ENCODE measurements around the gene SKAP1. TPM values are rescaled to one million over a fixed set of nuclear protein-coding genes. Genes with fewer than 3 reads are reported as not detected.

Gene SKAP1
- total RNA-seq, 6 experiments from 2014 or later, result 4.5 to 51.0 (median 17.5) TPM

- WGBS (ENCODE audit: insufficient coverage, low coverage, low lambda C conversion rate, missing lambda C conversion rate), result 87% methylated on average over 2 of the region's 2 CpGs
- no peaks in the 10 kb centered on the region for H3K4me1 ChIP-seq
- no peak for ATAC-seq
- TF ChIP-seq CTCF (IDR thresholded peaks at IDR 0.05), result no peak
- no peak for TF ChIP-seq POLR2A (IDR thresholded peaks at IDR 0.05)
- intact Hi-C loops (cut with DNase I), result no loop called here
- no peak overlapping the region for H3K4me3 ChIP-seq
- no peaks in the 10 kb centered on the region for H3K36me3 ChIP-seq
- no peaks in the 10 kb centered on the region for H3K27me3 ChIP-seq
- H3K9me3 ChIP-seq, result no peaks in the 10 kb centered on the region
- DNase-seq, result no peak
- H3K27ac ChIP-seq, result no peak overlapping the region
Measured at GRCh38 chr17:48283411-48283810, 146.6 kb downstream of the SKAP1 start.

GRCh38 chr17:48282303-48282702, 147.7 kb downstream of the SKAP1 start:
- no peak for TF ChIP-seq POLR2A (IDR thresholded peaks at IDR 0.05)
- no peak for TF ChIP-seq CTCF (IDR thresholded peaks at IDR 0.05)
- 79% methylated on average over 2 of the region's 2 CpGs for WGBS (ENCODE audit: insufficient coverage, low coverage, low lambda C conversion rate, missing lambda C conversion rate)
- intact Hi-C loops (cut with DNase I), result no loop called here
- Histone ChIP-seq H3K4me1 (no peaks in the 10 kb centered on the region), H3K9me3 (no peaks in the 10 kb centered on the region), H3K36me3 (no peaks in the 10 kb centered on the region), H3K4me3 (no peak overlapping the region), H3K27ac (no peak overlapping the region), H3K27me3 (no peaks in the 10 kb centered on the region)
- DNase-seq (no peak), ATAC-seq (no peak)

- ATAC-seq, result no peak
- intact Hi-C loops (cut with DNase I), result no loop called here
- no peak overlapping the region for H3K27ac ChIP-seq
Measured at GRCh38 chr17:48278760-48279491, 151.1 kb downstream of the SKAP1 start.

GRCh38 chr17:48276776-48277175, 153.2 kb downstream of the SKAP1 start:
- DNase-seq (no peak), ATAC-seq (no peak)
- TF ChIP-seq POLR2A (IDR thresholded peaks at IDR 0.05) (no peak), CTCF (IDR thresholded peaks at IDR 0.05) (no peak)
- no peaks in the 10 kb centered on the region for H3K4me1 ChIP-seq
- intact Hi-C loops (cut with DNase I), result no loop called here
- H3K27me3 ChIP-seq, result peaks cover 0 to 8% of the 10 kb centered on the region in 2 donors
- no peaks in the 10 kb centered on the region for H3K36me3 ChIP-seq
- H3K4me3 ChIP-seq, result no peak overlapping the region
- H3K9me3 ChIP-seq, result no peaks in the 10 kb centered on the region
- H3K27ac ChIP-seq, result no peak overlapping the region
- 90% methylated on average over 1 of the region's 1 CpG for WGBS (ENCODE audit: insufficient coverage, low coverage, low lambda C conversion rate, missing lambda C conversion rate)

More at GRCh38 chr17:48278760-48279491, 151.1 kb downstream of the SKAP1 start:
- Histone ChIP-seq H3K4me1 (no peaks in the 10 kb centered on the region), H3K27me3 (no peaks in the 10 kb centered on the region), H3K36me3 (no peaks in the 10 kb centered on the region), H3K4me3 (no peak overlapping the region), H3K9me3 (no peaks in the 10 kb centered on the region)
- 52% methylated on average over 5 of the region's 5 CpGs for WGBS (ENCODE audit: insufficient coverage, low coverage, low lambda C conversion rate, missing lambda C conversion rate)
- no peak for DNase-seq
- TF ChIP-seq CTCF (IDR thresholded peaks at IDR 0.05) (no peak), POLR2A (IDR thresholded peaks at IDR 0.05) (no peak)
